Activated T-helper 1 cell treated with Interleukin-2 at 50 U/mL for 16 hours (primary cell): ENCODE data around the gene LZTR1.

Experiments used
- DNase-seq: peaks from one replicate; pipeline ENCODE4 v3.0.0-alpha.2; 2020; ENCODE audit warnings: low read depth

LZTR1 gene

DNA sequence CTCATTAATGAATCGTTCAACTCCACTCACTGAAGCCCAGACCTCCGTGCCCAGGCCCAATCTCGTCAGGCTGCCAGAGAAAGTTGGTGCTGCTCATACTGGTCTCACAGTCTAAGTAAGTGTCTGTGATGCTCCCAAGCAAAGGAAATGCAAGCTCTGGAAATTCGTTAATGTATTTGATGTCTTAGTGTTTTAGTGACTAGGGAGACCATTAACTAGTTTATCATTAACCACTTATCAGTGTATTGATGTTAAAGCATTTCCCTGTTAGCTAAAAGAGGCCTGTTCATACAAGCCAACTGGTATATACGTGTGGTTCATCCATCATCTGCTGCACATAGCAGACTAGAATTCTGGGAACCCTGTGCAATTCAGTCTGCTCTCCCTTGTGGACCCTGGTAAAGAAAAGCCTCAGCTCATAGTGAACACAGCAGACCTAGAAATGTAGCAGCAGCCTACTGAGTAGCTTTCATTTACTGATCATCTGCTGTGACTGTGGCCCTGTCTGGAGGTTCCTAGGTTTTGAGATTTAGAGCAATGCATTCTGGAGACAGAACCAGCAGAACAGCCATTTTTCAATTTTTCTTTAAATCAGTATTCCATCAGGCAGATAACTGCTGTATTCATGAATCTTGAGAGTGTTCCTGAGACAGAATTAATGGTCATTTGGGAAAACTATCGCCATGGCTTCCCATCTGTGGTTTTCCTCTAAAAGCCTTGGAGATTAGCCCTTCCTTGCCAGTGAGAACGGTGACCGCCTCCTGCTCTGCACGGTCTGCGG is 30.8 kb upstream of the LZTR1 start:
- DNase-seq = no peak

DNA sequence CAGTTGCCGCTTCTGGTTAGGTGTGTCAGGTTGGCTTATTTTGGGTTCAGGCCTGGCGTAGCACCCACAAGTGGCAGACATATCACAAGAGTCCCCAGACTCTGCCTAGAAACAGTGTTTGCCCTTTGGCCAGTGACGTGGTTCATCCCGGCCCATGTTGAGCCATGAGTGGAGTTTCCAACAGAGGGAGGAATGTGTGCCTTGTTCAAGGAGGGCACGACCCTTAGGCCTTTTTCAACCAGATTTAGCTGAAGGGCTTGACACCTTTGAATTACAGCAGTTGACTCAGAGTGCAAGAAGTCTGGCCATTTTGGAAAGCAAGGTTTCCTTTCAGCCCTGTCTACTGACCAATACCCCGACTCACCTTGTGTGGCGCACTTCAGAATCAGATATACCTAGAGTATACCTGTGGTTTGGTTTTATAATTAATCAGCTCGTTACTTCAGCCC is 30.1 kb upstream of the LZTR1 start:
- DNase-seq = no peak

DNA sequence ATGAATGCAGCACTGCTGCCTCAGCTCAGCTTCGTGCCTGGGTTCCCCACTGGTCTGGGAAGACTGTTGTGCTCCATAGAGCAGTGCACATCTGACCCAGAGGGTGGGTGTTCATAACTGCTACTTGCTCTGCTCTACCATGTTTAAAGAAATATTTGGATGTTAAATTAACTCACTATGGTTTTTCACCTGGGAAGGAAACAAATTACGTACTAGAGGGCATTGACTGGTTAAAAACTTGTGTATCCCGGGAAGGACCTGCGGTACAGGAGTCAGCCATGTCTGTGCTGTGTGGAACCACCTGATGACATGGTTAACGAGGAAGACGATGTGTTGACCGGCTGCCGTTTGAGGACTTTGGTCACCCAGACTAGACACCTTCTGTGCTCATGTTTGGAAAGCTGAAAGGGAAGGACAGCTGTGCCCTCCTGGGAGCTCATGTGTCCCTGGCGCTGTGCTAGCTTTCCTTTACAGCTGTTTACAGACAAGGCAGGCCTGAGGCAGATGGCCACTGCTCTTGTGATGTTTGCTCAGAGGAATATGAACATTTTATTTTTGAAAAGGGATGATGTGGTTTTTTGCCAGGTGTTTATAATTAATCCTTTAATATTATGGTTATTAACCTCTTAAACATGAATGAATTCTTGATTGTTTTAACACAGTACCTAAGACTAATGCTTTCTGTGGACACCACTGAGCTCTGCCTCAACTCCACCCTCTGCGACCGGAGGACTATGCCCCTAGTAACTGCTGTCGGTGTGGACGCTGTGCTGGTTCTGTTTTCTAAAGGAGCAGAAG is 29.4 kb upstream of the LZTR1 start:
- DNase-seq = no peak

DNA sequence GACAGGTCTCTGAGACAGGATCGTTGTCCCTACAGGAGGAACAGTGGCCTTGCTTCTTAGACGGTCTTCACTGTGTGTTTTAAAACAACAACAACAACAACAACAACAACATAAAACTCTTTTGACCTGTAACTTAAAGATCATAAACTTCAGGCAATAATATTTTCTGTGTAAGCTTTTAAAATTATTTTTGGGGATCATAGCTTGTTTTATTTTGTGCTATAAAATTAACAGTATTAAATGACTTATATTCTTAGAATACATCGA is 28.8 kb upstream of the LZTR1 start:
- no peak for DNase-seq

DNA sequence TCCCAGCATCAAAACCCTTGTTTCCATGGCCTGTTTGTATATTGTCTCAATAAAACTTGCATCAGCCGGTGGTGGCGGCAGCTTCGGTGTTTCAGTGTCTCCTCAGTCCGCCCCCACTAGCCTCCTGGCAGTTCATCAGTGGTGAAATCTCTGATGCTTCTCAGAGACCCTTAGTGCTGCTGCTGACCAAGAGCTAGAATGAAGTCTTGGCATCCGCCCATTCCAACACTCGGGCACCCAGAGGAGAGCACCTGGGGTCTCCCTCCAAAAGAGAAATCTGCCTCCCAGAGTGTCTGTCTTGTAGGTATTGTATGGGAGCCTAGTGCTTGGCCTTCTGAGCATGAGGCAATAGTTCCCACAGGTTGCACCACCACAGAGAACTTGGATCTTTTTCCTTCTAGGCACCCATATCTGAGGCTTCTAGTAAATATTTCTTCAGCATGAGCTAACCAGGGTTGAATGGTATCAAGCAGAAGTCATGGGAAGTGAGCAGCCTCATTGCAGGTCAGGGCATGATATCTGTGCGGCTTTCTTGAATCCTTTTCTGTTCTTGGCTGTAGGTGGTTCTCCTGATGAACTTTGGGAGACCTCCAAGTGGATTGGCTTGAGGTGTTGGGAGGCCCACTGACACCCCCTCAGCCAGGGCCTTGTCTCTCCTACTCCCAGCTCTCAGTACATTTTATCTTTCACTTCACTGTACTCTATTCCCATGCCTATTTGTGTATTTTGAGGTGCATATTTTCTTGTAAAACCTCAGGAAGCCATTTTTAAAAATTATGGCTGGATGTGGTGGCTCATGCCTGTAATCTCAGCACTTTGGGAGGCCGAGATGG is 28.2 kb upstream of the LZTR1 start:
- DNase-seq = no peak

DNA sequence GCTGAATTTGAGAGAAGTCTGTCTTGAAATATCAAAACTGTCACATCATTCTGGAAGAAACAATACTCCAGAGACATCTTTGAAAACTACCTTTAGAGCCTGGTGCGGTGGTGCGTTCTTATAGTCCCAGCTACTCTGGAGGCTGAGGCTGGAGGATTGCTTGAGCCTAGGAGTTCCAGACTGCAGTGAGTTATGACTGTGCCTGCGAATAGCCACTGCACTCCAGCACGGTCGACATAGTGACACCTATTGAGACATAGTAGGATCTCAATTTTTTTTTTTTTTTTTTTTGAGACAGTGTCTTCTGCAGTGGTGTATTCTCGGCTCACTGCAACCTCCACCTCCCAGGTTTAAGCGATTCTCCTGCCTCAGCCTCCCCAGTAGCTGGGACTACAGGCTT is 26.5 kb upstream of the LZTR1 start:
- DNase-seq = no peak

DNA sequence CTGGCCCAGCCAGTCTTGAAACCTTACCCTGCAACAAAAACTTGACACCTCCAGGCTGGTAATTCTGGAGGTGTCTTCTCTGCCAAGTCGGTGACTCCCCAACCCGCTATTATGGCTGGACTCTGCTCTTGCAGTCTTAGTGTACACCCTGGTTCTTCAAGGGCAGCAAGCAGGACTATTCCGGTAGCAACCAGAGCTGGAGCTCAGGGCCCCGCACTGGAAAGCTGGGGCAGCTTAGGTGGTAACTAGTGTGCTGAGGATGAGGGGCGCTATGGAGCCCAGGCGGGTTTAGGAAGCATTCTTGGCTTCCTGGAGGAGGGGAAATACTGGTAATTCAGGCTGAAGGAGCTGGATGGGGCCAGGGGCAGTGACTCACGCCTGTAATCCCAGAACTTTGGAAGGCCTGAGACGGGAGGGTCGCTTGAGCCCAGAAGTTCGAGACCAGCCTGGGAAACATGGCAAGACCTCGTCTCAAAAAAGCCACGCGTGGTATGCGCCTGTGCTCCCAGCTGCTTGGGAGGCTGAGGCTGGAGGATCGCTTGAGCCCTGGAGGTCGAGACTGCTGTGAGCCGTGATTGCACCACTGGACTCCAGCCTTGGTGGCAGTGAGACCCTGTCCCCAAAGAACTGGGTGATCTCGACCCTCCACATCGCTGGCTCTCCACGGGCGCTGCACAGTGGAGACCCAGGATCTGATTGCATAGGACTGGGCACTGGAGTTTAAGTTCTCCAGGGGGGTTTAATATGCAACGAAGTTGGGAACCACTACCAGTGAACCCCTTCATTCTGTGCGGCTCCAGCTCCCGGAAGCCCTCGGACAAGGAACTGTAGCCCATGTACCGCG is 25.6 kb upstream of the LZTR1 start:
- DNase-seq = no peak

DNA sequence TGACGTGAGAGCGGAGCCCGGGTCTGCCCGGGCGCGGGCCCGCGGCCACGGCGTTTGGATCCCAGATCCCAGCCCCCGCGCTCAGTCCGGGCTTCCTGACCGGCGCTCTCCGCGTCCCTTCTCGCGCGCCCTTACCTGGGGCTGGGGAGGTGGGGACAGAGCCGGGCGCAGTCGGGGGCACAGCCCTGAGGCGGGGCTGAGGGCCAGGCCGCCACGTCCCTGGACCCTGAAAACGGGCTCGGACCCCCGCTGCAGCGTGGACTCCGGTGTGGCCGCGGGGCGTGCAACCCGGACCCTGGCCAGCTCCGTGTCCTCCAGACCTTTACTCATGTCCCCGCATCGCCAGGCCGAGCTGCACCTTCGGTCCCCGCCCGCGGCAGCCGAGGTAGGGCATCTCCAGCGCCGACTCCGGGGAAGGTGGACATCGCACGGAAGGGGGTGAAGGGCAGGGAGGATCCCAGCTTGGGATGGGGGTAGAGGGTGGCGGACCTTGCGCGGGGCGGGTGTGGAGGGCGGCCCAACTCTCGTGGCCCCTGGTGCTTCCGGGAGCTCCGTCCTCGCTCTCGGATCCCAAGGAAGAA is 24.9 kb upstream of the LZTR1 start:
- no peak for DNase-seq

DNA sequence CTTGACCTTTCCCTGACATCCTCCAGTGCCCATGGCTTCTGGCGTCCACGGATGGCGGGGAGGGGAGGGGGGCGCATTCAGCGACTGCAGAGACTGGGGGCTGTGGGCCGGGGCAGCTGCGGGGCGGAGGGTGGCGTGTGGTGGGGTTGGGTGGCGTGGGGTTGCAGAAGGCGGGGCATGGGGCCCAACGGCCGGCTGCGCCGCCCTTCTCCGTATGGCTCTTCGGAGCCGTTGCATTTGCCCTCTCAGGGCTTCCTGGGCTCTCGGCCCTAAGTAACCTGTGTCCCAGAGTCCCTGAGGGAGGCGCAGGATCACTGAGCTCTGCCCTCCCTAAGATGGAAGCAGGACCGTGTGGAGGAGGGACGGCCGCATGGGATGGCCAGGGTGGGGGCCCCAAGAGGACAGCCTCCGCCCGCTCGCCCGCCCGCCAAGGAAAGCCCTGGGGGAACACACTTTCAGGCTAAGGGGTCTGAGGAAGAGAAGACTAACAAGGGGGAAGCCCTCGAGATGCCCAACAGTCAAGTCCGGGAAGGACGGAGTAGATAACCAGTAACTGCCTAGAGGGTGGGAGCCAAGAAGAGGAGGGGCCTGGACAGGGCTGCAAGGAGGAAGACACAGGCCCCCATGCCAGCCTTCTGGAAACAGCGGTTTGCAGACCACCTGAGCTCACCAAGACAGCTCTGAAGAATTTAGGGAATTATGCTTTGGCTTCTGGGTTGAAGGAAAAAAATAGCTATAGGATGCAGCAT is 24.2 kb upstream of the LZTR1 start:
- no peak for DNase-seq

DNA sequence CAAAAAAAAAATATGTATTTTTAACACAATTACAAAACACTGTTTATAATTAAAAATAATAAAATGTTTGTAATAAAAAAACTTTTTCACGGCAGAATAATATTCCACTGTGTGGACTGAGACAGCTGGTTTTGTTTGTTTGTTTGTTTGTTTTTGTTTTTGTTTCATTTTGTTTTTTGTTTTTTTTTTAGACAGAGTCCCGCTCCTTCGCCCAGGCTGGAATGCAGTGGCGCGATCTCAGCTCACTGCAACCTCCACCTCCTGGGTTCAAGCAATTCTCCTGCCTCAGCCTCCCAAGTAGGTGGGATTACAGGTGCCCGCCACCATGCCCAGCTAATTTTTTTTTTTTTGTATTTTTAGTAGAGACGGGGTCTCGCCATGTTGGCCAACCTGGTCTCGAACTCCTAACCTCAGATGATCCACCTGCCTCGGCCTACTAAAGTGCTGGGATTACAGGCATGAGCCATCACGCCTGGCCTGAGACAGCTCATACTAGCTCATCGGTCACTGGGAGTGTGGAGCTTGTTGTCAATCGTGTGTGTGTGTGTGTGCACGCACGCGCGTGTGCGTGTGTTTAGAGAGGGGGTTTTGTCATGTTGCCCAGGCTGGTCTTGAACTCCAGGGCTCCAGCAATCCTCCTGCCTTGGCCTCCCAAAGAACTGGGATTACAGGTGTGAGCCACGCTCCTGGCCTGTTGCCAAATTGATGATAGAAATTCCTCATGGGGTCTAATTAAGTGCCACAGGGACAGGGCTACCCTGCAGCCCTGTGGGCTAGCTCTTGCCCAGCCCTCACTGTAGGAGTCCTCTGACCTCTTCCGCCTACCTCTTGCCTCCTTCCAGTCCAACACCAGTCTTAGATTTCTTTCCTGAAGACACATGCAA is 22.3 kb upstream of the LZTR1 start:
- no peak for DNase-seq

DNA sequence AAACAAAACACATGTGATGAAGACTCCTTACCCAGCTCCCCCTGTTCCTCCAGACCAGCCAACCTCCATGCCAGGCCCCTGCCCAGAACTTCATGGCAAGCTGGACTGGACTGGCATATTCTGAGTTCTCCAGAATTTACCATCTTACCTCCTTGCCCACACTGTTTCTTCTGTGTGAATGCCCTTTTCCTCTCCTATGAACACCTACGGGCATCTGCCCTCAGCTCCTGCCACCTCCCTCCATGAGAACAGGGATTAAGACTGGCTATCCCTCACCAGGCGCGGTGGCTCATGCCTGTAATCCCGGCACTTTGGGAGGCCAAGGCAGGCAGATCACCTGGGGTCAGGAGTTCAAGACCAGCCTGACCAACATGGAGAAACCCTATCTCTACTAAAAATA is 21.5 kb upstream of the LZTR1 start:
- DNase-seq = no peak

DNA sequence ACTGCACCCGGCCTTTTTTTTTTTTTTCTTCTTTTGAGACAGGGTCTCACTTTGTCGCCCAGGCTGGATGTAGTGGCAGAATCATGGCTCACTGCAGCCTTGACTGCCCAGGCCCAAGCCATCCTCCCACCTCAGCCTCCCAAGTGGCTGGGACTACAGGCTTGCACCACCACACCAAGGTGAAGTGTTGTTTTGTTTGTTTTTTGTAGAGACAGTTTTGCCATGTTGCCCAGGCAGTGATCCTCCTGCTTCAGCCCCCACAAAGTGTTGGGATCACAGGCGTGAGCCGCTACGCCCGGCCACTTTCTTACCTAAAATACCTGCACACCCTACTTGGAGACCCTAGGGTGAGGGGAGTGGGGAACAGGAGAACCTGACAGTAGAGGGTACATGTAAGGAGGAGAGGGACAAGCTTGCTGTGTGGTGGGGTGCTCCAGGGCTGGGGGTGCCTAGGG is 19.6 kb upstream of the LZTR1 start:
- DNase-seq = no peak

DNA sequence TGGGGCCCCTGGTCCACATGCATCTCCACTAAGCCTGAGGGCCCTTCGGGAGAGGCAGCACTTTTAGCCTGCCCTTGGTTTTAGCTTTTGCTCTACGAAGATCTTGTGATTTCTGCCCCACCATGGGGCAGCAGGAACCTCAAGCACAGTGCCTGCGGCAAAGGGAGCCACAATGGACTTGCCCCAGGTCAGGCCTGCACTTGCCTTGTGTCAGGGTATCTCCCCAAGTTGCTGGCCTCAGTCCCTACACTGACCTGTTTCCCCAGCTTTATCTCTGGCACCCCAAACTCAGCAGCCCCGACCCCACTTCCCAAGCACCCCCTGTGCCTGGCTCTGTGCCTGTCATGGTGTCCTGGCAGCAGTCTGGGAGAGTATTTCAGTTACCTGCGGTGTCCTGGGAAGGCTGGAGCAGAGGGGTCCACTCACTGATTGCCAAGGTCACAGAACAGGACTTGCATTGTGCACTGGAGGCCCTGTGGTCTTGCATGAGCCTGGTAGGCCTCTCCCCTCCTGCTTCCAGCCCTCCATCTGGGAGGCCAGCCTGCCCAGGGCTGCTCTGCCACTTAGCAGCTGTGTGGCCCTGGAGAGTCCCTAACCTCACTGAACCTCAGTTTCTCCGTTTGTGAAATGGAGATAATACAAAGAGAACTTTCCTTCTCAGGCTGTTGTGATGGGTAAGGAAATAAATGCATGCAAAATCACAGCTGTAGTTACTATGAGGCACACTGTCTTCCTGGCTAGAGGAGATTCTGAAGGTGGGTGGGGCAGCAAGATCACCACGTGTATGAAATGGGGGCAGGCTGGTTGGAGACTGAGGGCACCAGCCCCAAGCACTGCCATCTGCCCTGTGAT is 18.7 kb upstream of the LZTR1 start:
- DNase-seq = no peak

DNA sequence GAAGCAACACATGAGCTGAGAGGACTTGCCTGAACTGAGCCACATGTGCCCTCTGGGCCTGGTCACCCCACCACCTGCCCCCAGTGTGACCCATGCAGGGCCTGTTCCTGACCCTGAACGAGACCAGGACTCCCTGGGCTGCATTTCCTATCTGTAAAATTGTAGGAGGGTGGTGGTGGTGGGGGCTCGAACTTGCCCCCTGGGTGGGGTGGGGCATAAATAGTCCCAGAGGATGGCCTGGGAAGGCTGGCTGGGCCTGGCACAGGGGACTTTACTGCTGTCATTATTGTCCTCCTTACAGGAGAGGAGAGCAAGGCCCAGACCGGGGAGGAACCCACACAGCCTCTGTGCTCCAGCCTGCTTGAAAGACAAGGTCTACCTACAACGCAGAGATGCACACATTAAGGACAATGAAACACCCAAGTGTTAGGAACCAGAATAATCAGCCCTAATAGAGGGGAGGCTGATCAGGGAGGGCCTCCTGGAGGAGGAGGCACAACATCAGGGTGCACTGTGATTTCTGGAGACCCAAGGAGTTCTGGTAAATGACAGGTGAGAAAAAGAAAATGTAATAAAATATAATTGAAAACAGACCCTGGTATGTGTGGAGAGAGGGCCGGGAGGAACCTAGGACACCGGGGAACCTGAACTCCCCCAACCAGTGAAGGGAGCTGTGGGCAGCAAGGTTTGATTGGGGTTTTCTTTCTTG is 17.9 kb upstream of the LZTR1 start:
- no peak for DNase-seq

DNA sequence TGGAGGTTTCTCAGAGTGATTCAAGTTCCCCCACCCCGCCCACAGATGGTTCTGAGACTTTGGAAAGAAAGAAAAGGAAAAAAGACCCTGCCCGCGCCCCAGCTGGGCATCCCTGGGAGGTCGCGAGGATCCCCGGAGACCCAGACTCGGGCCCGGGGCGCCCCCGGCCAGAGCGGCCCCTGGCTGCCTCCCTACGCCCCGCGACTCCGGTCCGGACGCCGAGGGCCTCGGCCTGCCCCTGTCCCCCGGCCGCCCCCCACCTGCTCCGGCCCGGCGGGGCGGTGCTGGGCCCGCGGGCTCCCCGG is 17.3 kb upstream of the LZTR1 start:
- DNase-seq = no peak

DNA sequence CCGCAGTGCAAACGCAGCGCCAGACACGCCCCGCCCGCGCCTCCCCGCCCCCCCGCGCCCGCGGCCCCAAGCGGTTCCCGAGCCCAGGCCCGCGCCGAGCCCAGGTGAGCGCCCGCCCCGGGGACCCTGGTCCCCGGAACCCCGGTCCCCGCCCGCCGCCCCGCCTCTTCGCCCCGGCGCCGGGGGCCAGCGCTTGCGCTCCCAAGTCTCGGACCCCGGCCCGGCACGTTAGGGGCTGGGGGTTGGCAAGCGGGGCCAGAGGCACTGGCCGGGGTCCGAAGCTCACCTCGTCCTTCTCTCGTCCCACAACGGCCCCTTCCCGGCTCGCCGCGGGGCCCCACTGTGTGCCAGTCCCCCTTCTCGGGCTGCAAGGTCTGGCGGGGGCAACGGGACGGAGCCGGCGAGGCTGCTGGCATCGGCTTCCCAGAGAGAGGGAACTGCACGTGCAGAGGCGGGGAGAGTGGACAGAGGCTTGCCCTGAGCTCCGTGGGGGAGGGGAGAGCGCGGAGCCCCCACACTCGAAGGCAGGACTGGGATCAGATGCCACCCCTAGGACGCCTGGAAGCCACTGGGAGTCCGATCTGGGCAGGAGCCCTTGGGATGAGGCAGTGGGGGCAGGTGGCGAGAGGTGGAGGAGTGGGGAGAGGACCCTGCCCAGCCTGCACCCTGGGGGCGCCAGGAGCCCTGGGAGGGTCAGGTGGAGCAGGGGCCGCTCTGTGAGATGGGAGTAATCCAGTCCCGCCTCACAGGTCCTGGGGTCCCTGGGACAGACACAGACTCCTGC is 16.8 kb upstream of the LZTR1 start:
- DNase-seq = no peak
